ENCODE data around the gene SYTL3. TPM values are rescaled to one million over a fixed set of nuclear protein-coding genes. Genes with fewer than 3 reads are reported as not detected.
A peak's percentile ranks its signal among the peaks of the same experiment; 100 is the strongest.

SYTL3 gene
- total and polyA plus RNA-seq, 2 experiments from 2014 or later = 0.07 TPM; not detected in 1

- TF ChIP-seq EZH2phosphoT487 (IDR thresholded peaks at IDR 0.05; ENCODE audit: unreplicated experiment) (no peak), NANOG (IDR thresholded peaks at IDR 0.05; ENCODE audit: borderline replicate concordance) (no peak), ZNF114 (CRISPR knock-in tag; IDR thresholded peaks at IDR 0.05) (no peak), CREB1 (CRISPR knock-in tag; IDR thresholded peaks at IDR 0.05; ENCODE audit: low read depth) (no peak)
- TF ChIP-seq, protein P1, sequence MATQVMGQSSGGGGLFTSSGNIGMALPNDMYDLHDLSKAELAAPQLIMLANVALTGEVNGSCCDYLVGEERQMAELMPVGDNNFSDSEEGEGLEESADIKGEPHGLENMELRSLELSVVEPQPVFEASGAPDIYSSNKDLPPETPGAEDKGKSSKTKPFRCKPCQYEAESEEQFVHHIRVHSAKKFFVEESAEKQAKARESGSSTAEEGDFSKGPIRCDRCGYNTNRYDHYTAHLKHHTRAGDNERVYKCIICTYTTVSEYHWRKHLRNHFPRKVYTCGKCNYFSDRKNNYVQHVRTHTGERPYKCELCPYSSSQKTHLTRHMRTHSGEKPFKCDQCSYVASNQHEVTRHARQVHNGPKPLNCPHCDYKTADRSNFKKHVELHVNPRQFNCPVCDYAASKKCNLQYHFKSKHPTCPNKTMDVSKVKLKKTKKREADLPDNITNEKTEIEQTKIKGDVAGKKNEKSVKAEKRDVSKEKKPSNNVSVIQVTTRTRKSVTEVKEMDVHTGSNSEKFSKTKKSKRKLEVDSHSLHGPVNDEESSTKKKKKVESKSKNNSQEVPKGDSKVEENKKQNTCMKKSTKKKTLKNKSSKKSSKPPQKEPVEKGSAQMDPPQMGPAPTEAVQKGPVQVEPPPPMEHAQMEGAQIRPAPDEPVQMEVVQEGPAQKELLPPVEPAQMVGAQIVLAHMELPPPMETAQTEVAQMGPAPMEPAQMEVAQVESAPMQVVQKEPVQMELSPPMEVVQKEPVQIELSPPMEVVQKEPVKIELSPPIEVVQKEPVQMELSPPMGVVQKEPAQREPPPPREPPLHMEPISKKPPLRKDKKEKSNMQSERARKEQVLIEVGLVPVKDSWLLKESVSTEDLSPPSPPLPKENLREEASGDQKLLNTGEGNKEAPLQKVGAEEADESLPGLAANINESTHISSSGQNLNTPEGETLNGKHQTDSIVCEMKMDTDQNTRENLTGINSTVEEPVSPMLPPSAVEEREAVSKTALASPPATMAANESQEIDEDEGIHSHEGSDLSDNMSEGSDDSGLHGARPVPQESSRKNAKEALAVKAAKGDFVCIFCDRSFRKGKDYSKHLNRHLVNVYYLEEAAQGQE (IDR thresholded peaks at IDR 0.05; ENCODE audit: unreplicated experiment) = no peak
Observed at GRCh38 chr6:158707120-158707820, 57.4 kb downstream of the SYTL3 start (continued).

- H3K4me1 ChIP-seq (ENCODE audit: insufficient read depth) = no peaks in the 10 kb centered on the region
- no peaks in the 10 kb centered on the region for H3K27me3 ChIP-seq (ENCODE audit: insufficient read depth)
- H3K4me1 Mint-ChIP-seq = peaks cover 7% of the 10 kb centered on the region
- no peak for TF ChIP-seq ZNF114 (CRISPR knock-in tag; IDR thresholded peaks at IDR 0.05)
- TF ChIP-seq STAT1 (IDR thresholded peaks at IDR 0.05; ENCODE audit: unreplicated experiment) = no peak
- TF ChIP-seq, protein P1 (IDR thresholded peaks at IDR 0.05; ENCODE audit: unreplicated experiment) = no peak
- TF ChIP-seq NANOG (IDR thresholded peaks at IDR 0.05; ENCODE audit: borderline replicate concordance) = no peak
- TF ChIP-seq EZH2phosphoT487 (IDR thresholded peaks at IDR 0.05; ENCODE audit: unreplicated experiment) = no peak
- TF ChIP-seq POLR2AphosphoS5 (IDR thresholded peaks at IDR 0.05; ENCODE audit: low read depth) = no peak
- H3K79me2 ChIP-seq (replicated peaks; ENCODE audit: insufficient read depth) = no peaks in the 10 kb centered on the region
- H4K20me1 ChIP-seq (replicated peaks; ENCODE audit: insufficient read depth) = no peaks in the 10 kb centered on the region
- no peaks in the 10 kb centered on the region for H3K36me3 Mint-ChIP-seq (ENCODE audit: low read depth)
- H3K27me3 Mint-ChIP-seq (ENCODE audit: insufficient read depth, low read depth, poor library complexity) = peaks cover 4% of the 10 kb centered on the region
- no peaks in the 10 kb centered on the region for H3F3A ChIP-seq (replicated peaks; ENCODE audit: low read depth)
- no peaks in the 10 kb centered on the region for H3K36me3 ChIP-seq (ENCODE audit: insufficient read depth)
- H3K4me3 Mint-ChIP-seq = no peak overlapping the region
- 0 out of 2 replicates have a peak overlapping the region, but pooled peaks have one; percentile 12 for H2AFZ ChIP-seq
- DNase-seq (ENCODE audit: low spot score) = no peak
- H3K27ac Mint-ChIP-seq = no peak overlapping the region
- peak; percentile 10; the same call in 2 of the 3 replicates for ATAC-seq
- H3K9me3 Mint-ChIP-seq = no peaks in the 10 kb centered on the region
- no peaks in the 10 kb centered on the region for H3K9me2 ChIP-seq (ENCODE audit: insufficient read depth)
- H3K4me3 ChIP-seq = no peak overlapping the region
- no peak overlapping the region for H3K27ac ChIP-seq (ENCODE audit: low read depth)
- H3K4me2 ChIP-seq = no peak overlapping the region
Observed at GRCh38 chr6:158707821-158708195, 58.0 kb downstream of the SYTL3 start.
